ENCODE results near the gene SASH1. TPM values are rescaled to one million over a fixed set of nuclear protein-coding genes. Genes with fewer than 3 reads are reported as not detected.

The SASH1 gene
- total and polyA plus RNA-seq, 5 donors: 14.1 to 33.2 (median 29.0) TPM

GRCh38 chr6:148557796-148558321 lies 215.2 kb downstream of the SASH1 start:
- peak in 1 of 2 donors; percentile 17 for ATAC-seq
- intact Hi-C loops (cut with DNase I): no loop called here
- no peak overlapping the region for H3K27ac ChIP-seq (ENCODE audit: low read length)
- H3K4me1 ChIP-seq (ENCODE audit: control insufficient read depth, insufficient read depth, low read length): no peaks in the 10 kb centered on the region
- H3K4me3 ChIP-seq (ENCODE audit: low read length): no peak overlapping the region
- WGBS: 68% methylated on average over 7 of the region's 7 CpGs
- H3K27me3 ChIP-seq (ENCODE audit: control insufficient read depth, insufficient read depth): no peaks in the 10 kb centered on the region
- H3K9me3 ChIP-seq (ENCODE audit: control insufficient read depth, low read length): no peaks in the 10 kb centered on the region
- peak in 2 of 3 donors; percentile 54 to 55 for DNase-seq

- DNase-seq (peak; percentile 78 to 92 (median 91)), ATAC-seq (peak; percentile 86 to 87)
- Histone ChIP-seq H3K4me1 (ENCODE audit: control insufficient read depth, insufficient read depth, low read length) (no peaks in the 10 kb centered on the region), H3K27me3 (ENCODE audit: control insufficient read depth, insufficient read depth) (no peaks in the 10 kb centered on the region), H3K27ac (ENCODE audit: low read length) (no peak overlapping the region), H3K9me3 (ENCODE audit: control insufficient read depth, low read length) (no peaks in the 10 kb centered on the region), H3K4me3 (ENCODE audit: low read length) (peak overlapping the region; percentile 39)
- intact Hi-C loops (cut with DNase I): loop anchor here in 1 of 4 donors (5.0 kb wide), 1 partner anchor 392 kb away; no protein-coding TSS in a partner anchor
- WGBS: 4% methylated on average over 46 of the region's 46 CpGs
These were observed 217.3 kb downstream of the SASH1 start for GRCh38 chr6:148559848-148560433.

- Histone ChIP-seq H3K9me3 (ENCODE audit: control insufficient read depth, low read length) (no peaks in the 10 kb centered on the region), H3K4me3 (ENCODE audit: low read length) (no peak overlapping the region), H3K27ac (ENCODE audit: low read length) (no peak overlapping the region), H3K27me3 (ENCODE audit: control insufficient read depth, insufficient read depth) (no peaks in the 10 kb centered on the region), H3K4me1 (ENCODE audit: control insufficient read depth, insufficient read depth, low read length) (peaks cover 2% of the 10 kb centered on the region)
- intact Hi-C loops (cut with DNase I): loop anchor here in 1 of 4 donors (5.0 kb wide), 1 partner anchor 391 kb away; no protein-coding TSS in a partner anchor
- DNase-seq (no peak), ATAC-seq (no peak)
- 91% methylated on average over 6 of the region's 6 CpGs for WGBS
These were observed 219.0 kb downstream of the SASH1 start for GRCh38 chr6:148561629-148562028.

DNA sequence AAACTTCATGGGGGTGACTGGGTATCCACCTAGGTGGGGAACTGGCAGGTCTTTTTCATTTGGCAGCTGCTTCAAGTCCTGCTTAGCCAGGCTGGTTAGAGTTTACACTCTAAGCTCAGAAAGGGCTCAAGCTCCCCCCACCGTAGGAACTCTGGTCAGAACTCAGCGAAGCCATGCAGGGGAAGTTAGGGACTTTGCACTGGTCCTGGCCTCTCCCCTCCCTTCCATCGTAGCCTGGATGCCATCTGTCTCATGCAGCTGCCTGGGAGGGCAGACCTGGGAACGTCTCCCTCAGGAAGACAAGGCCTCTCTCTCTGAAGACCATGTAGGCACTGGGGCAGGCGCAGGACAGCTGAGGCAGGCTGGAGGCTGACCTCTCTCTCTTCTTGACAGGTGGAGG lies 220.4 kb downstream of the SASH1 start:
- WGBS: 91% methylated on average over 5 of the region's 5 CpGs
- Histone ChIP-seq H3K27ac (ENCODE audit: low read length) (no peak overlapping the region), H3K27me3 (ENCODE audit: control insufficient read depth, insufficient read depth) (no peaks in the 10 kb centered on the region), H3K9me3 (ENCODE audit: control insufficient read depth, low read length) (no peaks in the 10 kb centered on the region), H3K4me3 (ENCODE audit: low read length) (no peak overlapping the region), H3K4me1 (ENCODE audit: control insufficient read depth, insufficient read depth, low read length) (peaks cover 2% of the 10 kb centered on the region)
- intact Hi-C loops (cut with DNase I): loop anchor here in 1 of 4 donors (5.0 kb wide), 1 partner anchor 389 kb away; no protein-coding TSS in a partner anchor
- DNase-seq: no peak
- no peak for ATAC-seq

DNA sequence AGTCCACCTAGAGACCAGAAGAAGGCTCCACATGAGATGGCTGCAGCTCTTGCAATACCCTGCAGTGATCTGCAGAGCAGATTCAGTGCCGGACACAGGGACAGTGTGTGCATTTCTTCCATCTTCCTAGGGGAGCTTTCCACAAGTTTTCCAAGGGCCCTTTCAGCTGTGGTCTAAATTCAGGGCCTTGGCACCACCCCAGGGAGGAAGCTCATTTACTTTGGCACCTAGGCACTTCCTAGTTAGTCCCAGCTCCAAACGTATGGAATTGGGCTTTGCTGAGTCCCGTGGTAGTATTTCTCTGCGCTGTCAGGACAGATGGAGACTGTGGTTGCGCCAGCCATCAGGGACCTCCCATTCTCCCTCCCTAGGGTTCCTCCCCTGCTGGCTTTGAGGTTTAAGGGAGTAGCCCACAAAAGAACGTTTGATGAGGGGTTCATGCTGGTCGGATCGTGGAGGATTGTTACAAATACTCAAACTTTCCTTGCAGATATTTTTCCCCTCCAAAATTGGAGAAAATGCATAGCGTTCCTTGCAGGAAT lies 221.9 kb downstream of the SASH1 start:
- Histone ChIP-seq H3K4me1 (ENCODE audit: control insufficient read depth, insufficient read depth, low read length) (peaks cover 2% of the 10 kb centered on the region), H3K27ac (ENCODE audit: low read length) (no peak overlapping the region), H3K27me3 (ENCODE audit: control insufficient read depth, insufficient read depth) (no peaks in the 10 kb centered on the region), H3K4me3 (ENCODE audit: low read length) (no peak overlapping the region), H3K9me3 (ENCODE audit: control insufficient read depth, low read length) (no peaks in the 10 kb centered on the region)
- intact Hi-C loops (cut with DNase I): loop anchor here in 1 of 4 donors (5.0 kb wide), 1 partner anchor 388 kb away; no protein-coding TSS in a partner anchor
- no peak for ATAC-seq
- WGBS: 75% methylated on average over 9 of the region's 9 CpGs
- no peak for DNase-seq

DNA sequence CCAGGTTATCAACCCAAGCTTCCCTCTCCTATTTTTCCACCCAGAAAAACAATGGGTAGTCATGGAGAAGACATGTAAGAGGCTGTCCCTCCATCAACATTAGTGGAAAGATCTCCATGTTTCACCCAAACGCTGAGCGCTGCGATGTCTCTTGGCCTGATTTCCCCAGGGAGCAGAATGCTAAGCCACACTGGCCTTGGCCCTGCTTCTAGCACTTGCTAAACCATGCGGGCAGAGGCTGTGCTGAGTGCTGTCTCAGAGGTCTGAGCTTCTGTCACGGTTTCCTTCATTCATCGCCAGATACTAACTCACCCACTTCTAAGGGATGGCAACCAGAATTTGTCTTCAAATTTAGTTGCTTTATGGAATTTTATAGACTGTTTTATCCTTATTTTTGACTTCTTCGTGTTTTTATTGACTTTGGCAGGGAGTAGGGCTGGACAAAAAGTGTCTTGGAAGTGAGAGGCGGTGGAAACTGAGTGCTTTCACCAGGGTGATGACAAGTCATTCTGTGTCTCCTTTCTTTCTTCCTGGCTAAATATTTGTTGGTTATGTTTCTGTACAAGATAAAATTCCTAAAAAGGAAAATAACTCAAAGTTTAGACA lies 222.8 kb downstream of the SASH1 start:
- Histone ChIP-seq H3K27ac (ENCODE audit: low read length) (no peak overlapping the region), H3K4me3 (ENCODE audit: low read length) (no peak overlapping the region), H3K27me3 (ENCODE audit: control insufficient read depth, insufficient read depth) (no peaks in the 10 kb centered on the region), H3K4me1 (ENCODE audit: control insufficient read depth, insufficient read depth, low read length) (peaks cover 2% of the 10 kb centered on the region), H3K9me3 (ENCODE audit: control insufficient read depth, low read length) (no peaks in the 10 kb centered on the region)
- peak in 2 of 3 donors; percentile 44 to 69 for DNase-seq
- 53% methylated on average over 8 of the region's 8 CpGs for WGBS
- ATAC-seq: peak; percentile 49 to 65
- intact Hi-C loops (cut with DNase I): no loop called here

- peak; percentile 51 to 68 (median 58) for DNase-seq
- H3K9me3 ChIP-seq (ENCODE audit: control insufficient read depth, low read length): no peaks in the 10 kb centered on the region
- no peak overlapping the region for H3K27ac ChIP-seq (ENCODE audit: low read length)
These were observed 223.5 kb downstream of the SASH1 start for GRCh38 chr6:148565930-148566663.

GRCh38 chr6:148566664-148567350 lies 224.2 kb downstream of the SASH1 start:
- no peaks in the 10 kb centered on the region for H3K27me3 ChIP-seq (ENCODE audit: control insufficient read depth, insufficient read depth)
- ATAC-seq (no peak), DNase-seq (no peak)
- no peaks in the 10 kb centered on the region for H3K9me3 ChIP-seq (ENCODE audit: control insufficient read depth, low read length)
- 76% methylated on average over 3 of the region's 3 CpGs for WGBS
- H3K27ac ChIP-seq (ENCODE audit: low read length): no peak overlapping the region
- intact Hi-C loops (cut with DNase I): no loop called here
- peaks cover 2% of the 10 kb centered on the region for H3K4me1 ChIP-seq (ENCODE audit: control insufficient read depth, insufficient read depth, low read length)
- H3K4me3 ChIP-seq (ENCODE audit: low read length): no peak overlapping the region

More at GRCh38 chr6:148565930-148566663, 223.5 kb downstream of the SASH1 start:
- peaks cover 2% of the 10 kb centered on the region for H3K4me1 ChIP-seq (ENCODE audit: control insufficient read depth, insufficient read depth, low read length)
- H3K4me3 ChIP-seq (ENCODE audit: low read length): no peak overlapping the region
- WGBS: 52% methylated on average over 12 of the region's 12 CpGs
- no peaks in the 10 kb centered on the region for H3K27me3 ChIP-seq (ENCODE audit: control insufficient read depth, insufficient read depth)
- ATAC-seq: peak; percentile 70 to 91
- intact Hi-C loops (cut with DNase I): no loop called here

- H3K4me1 ChIP-seq (ENCODE audit: control insufficient read depth, insufficient read depth, low read length): peaks cover 2% of the 10 kb centered on the region
- WGBS: 81% methylated on average over 7 of the region's 7 CpGs
- no peak for DNase-seq
- H3K4me3 ChIP-seq (ENCODE audit: low read length): no peak overlapping the region
- H3K9me3 ChIP-seq (ENCODE audit: control insufficient read depth, low read length): no peaks in the 10 kb centered on the region
- no peak for ATAC-seq
- no peak overlapping the region for H3K27ac ChIP-seq (ENCODE audit: low read length)
- intact Hi-C loops (cut with DNase I): loop anchor here in 1 of 4 donors (10.0 kb wide), 1 partner anchor 404 kb away; no protein-coding TSS in a partner anchor
- H3K27me3 ChIP-seq (ENCODE audit: control insufficient read depth, insufficient read depth): no peaks in the 10 kb centered on the region
These were observed 227.8 kb downstream of the SASH1 start for GRCh38 chr6:148570456-148570855.

DNA sequence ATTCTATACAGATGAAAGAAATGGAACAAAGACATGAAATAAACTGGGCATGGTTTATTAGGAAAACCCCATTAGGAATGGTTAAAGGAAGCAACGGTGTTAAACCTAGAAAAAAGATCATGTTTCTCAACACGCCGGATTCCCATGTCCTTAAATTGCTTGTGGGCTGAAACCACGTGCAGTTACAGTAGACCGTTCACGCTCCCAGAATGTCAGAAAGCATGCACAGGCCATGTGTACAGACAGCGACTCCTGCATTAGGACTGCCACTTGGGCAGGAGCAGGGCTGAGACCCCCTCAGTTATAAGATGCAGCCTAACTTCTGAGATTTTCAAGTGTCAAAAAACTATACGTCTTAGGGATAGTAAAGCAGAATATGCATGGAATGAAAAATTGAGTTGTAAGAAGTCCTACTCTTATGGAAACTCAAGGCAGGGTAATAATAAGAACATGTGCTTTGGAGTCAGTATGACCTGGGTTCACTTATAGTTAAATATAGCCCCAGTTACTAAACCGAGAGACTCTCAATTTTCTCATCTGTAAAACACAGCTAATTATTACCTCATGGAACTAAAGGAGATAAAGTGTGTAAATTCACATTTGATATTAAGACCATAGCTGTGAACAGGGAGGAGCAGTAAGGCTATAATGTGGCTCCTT lies 230.2 kb downstream of the SASH1 start:
- no peaks in the 10 kb centered on the region for H3K4me1 ChIP-seq (ENCODE audit: control insufficient read depth, insufficient read depth, low read length)
- no peak overlapping the region for H3K27ac ChIP-seq (ENCODE audit: low read length)
- no peak overlapping the region for H3K4me3 ChIP-seq (ENCODE audit: low read length)
- DNase-seq: no peak
- intact Hi-C loops (cut with DNase I): loop anchor here in 1 of 4 donors (10.0 kb wide), 1 partner anchor 402 kb away; no protein-coding TSS in a partner anchor
- no peak for ATAC-seq
- H3K9me3 ChIP-seq (ENCODE audit: control insufficient read depth, low read length): no peaks in the 10 kb centered on the region
- H3K27me3 ChIP-seq (ENCODE audit: control insufficient read depth, insufficient read depth): no peaks in the 10 kb centered on the region
- WGBS: 86% methylated on average over 9 of the region's 9 CpGs
